Uterus (tissue), 2 donors: ENCODE results near the gene SORT1.

ENCODE experiments used
- POLR2A ChIP-seq, 2 donors: fragments of 450-650 bp; IDR thresholded peaks; one replicate each; pipeline ENCODE4 v1.6.1; 2016; ENCODE audit warnings: antibody characterized with exemption in 2 of 2, mild to moderate bottlenecking in 1 of 2, moderate library complexity in 1 of 2
- TF ChIP-seq, protein P1 (sequence below), 4 experiments: fragments of 200-600 bp in 2 of 4; fragments of 450-650 bp in 2 of 4; sonication (generic) in 2 of 4; IDR thresholded peaks; one replicate each; pipeline ENCODE4 v1.5.1; 2016 to 2019; ENCODE audit warnings: antibody characterized with exemption in 4 of 4, mild to moderate bottlenecking in 2 of 4, moderate library complexity in 1 of 4

DNA sequence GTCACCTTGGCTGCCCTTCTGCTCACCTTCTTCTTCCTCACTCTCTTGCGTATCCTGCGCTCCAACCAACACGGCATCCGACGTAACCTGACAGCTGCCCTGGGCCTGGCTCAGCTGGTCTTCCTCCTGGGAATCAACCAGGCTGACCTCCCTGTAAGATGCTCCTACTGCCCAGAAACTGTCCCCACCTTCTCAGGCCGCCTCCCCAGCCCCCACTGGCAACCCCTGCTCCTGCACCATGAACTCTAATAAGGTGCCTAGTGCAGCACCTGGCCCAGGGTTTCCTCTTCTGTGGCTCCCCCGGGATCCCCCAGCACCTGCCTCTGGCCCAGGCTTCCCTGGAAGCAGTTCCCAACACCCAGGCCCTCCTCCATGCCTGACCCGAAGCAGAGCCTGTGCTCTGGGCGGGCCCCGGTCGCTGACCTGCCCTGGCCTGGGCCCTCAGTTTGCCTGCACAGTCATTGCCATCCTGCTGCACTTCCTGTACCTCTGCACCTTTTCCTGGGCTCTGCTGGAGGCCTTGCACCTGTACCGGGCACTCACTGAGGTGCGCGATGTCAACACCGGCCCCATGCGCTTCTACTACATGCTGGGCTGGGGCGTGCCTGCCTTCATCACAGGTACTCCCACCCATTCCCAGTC lies 127.6 kb downstream of the SORT1 start:
- TF ChIP-seq, protein P1, sequence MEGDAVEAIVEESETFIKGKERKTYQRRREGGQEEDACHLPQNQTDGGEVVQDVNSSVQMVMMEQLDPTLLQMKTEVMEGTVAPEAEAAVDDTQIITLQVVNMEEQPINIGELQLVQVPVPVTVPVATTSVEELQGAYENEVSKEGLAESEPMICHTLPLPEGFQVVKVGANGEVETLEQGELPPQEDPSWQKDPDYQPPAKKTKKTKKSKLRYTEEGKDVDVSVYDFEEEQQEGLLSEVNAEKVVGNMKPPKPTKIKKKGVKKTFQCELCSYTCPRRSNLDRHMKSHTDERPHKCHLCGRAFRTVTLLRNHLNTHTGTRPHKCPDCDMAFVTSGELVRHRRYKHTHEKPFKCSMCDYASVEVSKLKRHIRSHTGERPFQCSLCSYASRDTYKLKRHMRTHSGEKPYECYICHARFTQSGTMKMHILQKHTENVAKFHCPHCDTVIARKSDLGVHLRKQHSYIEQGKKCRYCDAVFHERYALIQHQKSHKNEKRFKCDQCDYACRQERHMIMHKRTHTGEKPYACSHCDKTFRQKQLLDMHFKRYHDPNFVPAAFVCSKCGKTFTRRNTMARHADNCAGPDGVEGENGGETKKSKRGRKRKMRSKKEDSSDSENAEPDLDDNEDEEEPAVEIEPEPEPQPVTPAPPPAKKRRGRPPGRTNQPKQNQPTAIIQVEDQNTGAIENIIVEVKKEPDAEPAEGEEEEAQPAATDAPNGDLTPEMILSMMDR (IDR thresholded peaks at IDR 0.05): no peak
- no peak for TF ChIP-seq POLR2A (IDR thresholded peaks at IDR 0.05)
